ENCODE results near the gene CKS2.
"Not testable (repeated sequence)": the region's sequence is repeated elsewhere in the genome, so short reads cannot be mapped to it uniquely, and the experiment has no call there.

Gene CKS2

DNA sequence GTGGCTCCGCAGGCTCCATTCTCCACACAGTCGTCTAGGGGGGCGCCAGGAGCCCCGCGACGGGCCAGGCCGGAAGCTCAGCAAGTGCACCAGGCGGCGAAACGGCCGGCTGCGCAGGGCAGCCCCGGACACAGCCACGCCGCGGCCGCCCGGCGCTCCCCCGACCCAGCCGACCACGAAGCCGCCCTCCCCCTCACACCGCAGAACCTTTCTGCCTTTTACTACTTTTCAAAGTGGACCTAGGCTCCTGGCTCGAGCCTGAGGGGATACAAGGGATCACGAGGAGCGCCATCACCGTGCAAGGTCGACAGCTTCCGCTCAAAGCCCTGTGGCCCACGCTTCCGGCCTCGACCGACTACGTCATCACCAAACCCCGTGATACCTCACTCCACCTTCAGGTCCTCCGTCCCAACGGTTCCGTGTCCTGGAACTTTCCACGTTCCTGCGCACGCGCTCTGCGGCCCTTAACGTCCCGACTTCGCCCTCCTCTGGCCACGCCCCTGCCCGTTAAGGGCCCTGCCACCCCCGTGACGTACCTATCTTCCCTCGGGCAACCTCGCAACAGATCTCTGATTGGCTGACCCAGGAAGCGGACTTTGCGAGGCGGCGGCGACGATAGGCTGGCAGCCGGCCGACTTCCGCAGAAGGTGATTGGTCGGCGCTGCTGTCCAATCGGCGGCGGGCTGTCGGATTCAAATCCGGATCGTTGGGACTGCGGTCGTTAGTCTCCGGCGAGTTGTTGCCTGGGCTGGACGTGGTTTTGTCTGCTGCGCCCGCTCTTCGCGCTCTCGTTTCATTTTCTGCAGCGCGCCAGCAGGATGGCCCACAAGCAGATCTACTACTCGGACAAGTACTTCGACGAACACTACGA, at the start of gene CKS2:
Gene CKS2, plus strand, starts transcription at position 721 of the 871 bp plus-strand sequence. Its CDS starts 98 bp downstream, at position 819.
- peak; percentile 99 for DNase-seq

DNA sequence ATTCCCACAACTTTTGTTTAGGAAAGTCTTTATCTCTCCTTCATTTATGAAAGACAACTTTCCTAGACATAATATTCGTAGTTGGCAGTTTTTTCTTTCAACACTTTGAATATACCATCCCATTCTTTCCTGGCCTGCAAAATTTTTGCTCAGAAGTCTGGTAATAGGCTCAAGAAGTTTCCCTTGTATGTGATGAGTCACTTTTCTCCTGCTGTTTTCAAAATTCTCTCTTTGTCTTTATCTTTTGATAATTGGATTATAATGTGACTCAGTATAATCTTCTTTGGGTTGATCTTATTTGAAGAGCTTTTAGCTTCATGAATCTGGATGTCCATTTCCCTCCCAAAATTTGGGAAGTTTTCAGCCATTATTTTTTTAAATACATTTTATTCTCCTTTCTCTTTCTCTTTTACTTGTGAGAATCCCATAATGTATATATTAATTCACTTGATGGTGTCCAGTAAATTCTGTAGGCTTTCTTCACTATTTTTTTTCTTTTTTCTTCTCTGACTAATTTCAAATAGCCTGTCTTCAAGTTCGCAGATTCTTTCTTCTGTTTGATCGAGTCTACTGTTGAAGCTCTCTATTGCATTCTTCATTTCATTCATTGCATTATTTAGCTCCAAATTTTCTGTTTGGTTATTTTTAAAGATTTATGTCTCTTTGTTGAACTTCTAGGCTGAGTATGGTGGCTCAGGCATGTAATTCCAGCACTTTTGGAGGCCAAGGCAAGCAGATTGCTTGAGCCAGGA, 37.3 kb upstream of the CKS2 start:
- no peak for DNase-seq

DNA sequence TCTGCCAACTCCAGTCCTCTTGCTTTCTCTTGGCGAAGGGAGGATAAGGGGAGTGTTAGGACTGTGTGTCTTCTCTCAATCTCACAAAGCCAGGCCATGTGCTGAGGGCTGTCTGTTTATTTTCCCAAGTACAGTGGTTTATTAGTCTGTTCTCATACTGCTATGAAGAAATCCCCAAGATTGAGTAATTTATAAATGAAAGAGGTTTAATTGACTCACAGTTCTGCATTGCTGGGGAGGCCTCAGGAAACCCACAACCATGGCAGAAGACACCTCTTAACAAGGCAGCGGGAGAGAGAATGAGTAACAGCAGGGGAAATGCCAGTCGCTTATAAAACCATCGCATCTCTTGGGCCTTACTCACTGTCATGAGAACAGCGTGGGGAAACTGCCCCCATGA, 36.2 kb upstream of the CKS2 start:
- no peak for DNase-seq

DNA sequence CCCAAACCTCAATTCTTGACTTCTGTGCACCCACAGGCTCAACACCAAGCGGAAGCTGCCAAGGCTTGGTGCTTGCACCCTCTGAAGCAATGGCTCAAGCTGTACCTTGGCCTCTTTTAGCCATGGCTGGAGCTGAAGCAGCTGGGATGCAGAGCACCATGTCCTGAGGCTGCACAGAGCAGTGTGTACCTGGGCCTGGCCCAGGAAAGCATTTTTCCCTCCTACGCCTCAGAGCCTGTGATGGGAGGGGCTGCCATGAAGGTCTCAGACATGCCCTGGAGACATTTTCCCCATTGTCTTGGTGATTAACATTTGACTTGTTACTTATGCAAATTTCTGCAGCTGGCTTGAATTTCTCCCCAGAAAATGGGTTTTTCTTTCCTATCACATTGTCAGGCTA, 35.0 kb upstream of the CKS2 start:
- DNase-seq: not testable (repeated sequence)

DNA sequence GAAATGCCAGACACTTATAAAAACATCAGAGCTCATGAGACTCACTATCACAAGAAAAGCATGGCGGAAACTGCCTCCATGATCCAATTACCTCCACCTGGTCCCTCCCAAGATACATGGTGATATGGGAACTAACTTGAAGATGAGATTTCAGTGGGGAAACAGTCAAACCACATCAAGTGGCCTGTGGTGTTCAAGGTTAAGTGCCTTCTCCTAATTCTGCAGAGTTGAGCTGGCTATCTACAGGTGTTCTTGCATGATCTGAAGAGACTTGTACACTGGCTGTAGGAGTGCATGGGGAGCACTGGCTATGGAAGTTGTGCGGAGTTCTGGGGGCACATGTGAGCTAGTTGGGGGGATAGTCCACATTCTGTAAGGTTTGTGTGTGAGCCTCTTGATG, 34.0 kb upstream of the CKS2 start:
- no peak for DNase-seq

DNA sequence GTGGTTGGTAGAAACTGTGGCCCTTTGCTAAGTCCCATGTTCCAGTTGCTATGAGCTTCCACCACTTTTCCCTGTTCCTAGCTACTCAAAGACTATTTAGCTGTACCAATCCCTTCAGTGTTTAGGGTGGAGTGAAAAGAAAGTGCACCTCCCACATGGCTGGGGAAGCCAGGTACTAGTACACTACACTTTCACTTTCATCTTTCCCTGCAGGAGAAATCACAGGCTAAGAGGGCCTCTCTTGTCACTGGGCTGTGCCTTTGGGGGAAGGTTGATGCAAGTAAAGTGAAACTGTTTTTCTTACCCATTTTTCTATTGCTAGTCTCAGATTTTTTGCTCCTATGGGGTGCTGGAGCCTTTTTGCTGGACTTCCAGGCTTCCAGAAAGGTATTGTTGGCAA, 33.5 kb upstream of the CKS2 start:
- DNase-seq: no peak

DNA sequence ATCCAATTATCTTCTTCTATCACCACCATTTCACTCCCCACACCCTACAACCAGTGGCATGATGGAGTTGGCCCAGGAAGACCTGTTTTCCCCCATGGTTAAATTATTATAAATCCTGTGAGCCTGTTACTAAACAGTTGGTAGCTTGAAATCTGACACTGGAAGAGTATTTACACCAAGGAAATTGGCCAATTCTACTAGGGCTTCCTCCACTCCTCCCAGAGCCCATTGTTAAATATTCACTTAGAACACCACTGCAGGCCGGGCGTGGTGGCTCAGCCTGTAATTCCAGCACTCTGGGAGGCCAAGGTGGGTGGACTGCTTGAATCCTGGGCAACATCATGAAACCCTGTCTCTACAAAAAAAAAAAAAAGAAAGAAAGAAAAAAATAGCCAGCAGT, 32.4 kb upstream of the CKS2 start:
- no peak for DNase-seq

DNA sequence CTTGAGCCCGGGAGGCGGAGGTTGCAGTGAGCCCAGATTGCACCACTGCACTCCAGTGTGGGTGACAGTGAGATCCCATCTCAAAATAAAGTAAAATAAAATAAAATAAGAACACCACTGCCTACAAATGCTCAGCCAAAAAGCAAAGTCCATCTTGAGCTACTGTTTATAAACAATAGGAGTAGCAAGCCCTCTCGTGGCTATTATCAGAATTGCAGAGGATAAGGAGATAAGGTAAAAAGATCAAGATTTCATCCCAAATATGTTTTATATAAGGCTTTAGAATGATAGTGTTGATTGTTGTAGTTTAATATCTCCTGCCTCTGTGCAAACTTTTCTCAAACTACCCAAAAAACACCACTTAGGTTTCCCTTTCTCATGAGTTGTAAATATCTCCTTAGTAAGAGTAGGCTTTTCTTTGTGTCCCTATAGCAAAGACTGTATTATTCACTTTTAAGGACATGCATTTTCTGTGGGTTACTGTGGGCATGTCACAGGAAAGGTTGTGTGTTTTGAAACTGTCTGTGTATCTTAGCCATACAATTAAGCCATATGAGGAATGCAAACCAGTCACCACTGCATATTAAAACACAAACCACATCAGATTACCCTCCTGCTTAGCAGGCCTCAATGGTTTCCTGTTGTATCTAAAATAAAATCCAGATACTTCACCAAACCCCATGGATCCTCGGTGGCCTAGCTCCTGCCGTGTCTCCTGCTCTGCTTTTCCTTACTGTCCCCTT, 31.8 kb upstream of the CKS2 start:
- no peak for DNase-seq

DNA sequence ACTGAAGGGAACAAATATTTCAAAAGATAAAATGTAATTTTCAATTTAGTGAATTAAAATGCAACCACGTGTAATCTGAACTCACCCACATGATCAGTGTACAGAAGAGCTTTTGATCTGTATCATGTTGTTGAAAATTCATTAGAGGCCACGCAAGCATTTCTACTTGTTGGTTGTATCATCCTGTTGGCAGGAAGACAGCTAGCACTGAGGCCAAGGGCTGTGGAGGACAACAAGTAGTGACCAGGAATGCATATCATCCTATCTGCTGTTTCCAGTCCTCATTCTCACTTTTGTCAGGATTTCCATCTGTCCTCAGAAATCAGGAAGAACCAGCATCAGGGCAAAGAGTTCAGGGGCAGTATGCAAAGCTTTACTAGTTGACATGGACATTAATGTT, 29.9 kb upstream of the CKS2 start:
- no peak for DNase-seq

DNA sequence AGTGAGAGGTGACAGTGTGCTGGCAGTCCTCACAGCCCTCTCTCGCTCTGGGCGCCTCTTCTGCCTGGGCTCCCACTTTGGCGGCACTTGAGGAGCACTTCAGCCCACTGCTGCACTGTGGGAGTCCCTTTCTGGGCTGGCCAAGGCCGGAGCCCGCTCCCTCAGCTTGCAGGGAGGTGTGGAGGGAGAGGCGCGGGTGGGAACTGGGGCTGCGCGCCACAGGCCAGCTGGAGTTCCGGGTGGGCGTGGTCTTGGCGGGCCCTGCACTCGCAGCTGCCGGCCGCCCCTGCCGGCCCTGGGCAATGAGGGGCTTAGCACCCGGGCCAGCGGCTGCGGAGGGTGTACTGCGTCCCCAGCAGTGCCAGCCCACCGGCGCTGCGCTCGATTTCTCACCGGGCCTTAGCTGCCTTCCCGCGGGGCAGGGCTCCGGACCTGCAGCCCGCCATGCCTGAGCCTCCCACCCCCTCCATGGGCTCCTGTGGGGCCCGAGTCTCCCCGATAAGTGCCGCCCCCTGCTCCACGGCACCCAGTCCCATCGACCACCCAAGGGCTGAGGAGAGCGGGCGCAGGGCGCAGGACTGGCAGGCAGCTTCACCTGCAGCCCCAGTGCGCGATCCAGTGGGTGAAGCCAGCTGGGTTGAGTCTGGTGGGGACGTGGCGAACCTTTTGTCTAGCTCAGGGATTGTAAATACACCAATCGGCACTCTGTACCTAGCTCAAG, 28.6 kb upstream of the CKS2 start:
- DNase-seq: not testable (repeated sequence)

DNA sequence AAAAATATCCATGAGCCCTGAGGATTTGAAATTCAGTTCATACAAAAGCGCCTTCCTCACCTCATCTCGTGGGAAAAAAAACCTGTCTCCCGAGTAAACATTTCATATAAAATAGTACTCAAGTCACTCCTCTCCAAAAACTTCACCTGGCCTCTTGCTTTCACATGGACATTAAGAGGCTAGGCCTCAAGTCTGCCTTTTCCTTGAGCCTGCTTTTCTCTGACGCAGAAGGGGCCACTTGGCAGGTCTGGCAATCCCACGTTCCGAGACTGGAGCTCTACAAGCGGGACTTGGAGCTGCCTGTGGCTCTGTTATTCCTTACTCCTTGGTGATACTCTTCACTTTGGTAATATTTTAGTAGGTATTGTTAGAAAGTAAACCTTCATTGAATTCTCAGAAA, 26.9 kb upstream of the CKS2 start:
- DNase-seq: no peak

DNA sequence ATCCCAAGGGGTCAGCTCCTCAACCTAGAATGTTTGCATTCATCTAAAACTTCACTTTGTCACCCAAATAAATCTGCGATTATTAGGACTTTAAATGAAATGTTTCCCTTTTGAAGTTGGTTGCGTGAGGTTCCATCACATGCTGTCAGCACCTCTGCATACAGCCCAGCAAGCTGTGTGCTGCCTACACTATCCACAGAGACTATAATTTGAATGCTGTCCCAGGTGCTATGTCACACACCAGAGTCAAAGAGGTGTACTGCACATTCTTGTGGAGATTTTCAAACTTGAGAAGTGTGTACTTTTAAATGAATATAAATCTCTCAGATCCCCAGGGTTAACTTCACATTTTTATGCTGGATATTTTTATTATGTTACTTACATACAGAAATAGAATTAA, 19.3 kb upstream of the CKS2 start:
- no peak for DNase-seq

DNA sequence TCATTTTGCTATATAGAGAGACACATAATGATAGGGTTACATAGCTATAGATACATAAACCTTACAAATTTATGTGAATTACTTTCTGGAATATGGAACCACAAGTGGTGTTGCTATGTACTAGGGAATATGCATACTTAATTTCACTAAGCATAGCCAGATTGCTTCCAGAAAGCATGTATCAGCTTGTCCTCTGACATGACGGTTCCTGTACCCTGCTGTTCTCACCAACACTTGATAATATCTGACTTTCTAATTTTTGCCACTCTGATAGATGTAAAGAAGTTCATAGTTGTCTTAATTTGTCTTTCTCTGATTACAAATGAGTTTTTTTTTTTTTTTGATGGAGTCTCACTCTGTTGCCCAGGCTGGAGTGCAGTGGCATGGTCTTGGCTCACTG, 18.0 kb upstream of the CKS2 start:
- DNase-seq: no peak

DNA sequence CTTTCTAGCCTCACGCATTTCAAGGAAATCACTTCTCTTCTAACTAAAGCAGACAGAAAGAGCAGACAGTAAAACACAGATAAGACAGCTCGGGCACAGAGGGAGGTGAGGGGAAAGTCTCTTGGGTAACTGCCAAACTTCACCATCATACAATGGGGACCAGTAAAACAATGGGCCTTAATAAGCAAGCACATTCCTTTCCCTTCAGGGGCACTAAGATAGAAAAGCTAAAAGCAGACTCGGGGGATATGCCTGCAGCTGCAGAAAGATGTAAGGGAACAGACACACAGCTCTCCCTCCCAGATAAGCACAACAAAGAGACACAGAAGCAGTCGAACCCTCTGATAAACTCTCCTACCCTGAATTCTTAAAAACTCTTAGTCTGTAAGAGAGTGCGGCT, 15.6 kb upstream of the CKS2 start:
- DNase-seq: no peak

DNA sequence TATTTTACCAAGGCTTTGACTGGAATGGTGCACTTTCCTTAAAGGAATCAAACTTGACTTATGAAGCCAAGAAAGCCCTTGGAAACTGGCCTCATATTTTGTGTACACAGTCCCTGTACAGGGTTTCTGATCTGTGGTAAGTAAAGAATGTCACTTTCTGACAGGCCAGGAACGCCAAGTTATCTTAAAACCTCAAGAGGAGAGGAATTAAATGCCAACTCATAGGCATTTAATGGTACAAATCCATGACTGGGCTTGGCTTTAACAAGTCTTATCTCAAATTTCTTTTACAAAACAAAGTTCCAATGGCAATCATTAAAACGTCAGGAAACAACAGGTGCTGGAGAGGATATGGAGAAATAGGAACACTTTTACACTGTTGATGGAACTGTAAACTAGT, 9.0 kb upstream of the CKS2 start:
- DNase-seq: not testable (repeated sequence)

DNA sequence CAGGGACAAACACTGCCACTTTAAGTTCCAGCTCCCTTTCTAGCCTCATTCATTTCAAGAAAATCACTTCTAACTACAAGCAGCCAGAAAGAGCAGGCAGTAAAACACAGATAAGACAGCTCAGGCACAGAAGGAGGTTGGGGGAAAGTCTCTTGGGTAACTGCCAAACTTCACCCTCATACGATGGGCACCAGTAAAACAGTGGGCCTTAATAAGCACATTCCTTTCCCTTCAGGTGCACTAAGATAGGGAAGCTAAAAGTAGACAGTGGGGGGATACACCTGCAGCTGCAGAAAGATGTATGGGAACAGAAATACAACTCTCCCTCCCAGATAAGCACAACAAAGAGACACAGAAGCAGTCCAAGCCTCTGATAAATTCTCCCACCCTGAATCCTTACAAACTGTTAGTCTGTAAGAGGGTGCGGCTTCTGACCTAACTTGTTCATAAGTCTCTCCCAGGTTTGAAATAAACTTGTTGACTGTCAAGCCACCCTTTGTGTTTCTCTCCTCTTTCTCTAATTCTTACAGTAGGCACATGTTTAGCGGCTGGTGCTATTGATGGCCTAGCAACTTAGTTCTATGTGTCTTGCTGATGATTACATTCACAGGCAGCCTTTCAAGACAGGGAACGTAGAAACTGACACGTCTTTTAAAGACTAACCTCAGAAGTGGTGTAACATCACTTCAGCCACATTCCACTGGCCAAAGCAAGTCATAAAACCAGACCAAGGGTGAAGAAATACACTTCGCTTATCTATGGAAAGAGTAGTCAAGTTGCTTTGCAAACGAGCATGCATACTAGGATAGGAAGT, 6.8 kb upstream of the CKS2 start:
- DNase-seq: no peak

DNA sequence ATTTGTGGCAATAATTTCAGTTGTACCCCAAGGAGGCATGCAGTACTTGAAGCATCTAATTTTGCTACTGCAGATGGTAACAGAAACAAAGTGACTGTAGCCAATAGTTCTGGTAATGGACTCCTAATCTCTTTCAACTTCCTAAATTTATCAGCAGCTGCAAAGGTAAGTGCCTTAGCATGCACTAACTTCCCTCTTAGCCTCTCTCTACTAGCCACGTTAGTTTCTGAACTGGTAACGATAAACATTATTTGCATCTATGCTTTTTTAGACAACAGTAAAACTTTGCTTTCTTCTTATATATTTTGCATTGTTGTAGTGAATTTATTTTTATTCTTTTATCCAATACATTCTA, 6.2 kb upstream of the CKS2 start:
- no peak for DNase-seq

DNA sequence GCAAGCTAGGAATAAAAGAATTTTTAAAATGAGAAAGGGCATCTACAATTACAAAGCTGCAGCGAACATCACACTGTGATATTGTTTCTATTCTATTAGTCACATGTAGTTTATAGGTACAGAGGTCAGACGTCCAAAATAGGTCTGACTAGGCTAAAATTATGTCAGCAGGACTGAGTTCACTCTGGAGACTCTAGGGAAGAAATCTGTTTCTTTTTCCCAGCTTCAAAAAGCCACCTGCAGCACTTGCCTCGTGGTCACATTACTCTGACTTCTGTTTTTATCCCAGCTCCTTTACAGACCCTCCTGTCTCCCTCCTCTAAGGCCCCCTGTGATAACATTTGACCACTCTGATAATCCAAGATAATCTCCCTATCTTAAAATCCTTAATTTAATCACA, 5.1 kb upstream of the CKS2 start:
- DNase-seq: no peak

DNA sequence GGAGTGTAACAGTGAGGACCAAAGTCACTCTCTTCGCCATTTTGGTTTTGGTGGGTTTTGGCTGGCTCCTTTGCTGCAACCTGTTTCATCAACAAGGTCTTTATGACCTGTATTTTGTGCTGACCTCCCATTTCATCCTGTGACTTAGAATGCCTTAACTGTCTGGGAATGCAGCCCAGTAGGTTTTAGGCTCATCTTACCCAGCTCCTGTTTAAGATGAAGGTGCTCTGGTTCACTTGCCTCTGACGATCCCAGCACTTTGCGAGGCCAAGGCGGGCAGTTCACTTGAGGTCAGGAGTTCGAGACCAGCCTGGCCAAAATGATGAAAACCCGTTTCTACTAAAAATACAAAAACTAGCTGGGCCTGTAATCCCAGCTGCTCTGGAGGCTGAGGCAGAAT, 1.8 kb upstream of the CKS2 start:
- DNase-seq: no peak

DNA sequence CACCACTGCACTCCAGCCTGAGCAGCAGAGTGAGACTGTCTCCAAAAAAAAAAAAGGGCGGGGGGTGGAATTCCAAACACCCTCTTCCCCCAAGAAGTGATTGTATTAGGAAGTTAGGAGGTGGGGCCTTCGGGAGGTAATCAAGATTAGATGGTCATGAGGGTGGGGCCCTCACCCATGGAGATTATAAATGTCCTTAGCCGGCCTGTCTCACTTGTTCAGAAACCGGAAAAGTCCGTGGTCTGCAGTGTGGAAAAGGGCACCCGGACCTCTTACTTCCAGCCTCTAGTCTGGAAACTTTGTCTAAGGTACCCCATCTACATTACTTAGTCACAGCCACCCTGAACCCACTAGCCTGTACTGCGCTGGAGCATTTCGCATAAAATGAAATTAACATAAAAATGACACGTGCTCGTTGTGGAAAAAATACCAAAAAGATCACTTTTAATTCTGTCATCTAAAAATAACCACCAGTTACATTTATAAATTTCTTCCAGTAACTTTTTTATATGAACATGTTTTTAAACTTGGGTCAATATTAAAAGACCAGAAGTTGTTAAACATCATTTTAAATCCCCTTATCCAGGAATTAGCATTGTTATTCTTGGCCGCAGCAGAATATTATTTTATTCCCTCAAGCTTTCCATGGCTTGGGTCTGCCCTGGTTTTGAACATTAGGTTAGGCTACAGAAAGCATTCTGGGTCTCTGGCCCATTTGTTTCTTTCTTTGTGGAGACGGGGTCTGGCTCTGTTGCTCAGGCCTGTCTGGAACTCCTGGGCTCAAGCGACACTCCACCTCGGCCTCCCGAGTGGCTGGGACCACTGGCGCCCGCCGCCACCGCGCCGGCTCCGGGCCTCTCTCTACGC, 1.2 kb upstream of the CKS2 start:
- no peak for DNase-seq
